Astrocyte of the cerebellum (primary cell): ENCODE measurements around the gene ATP6V0C.

Source experiments
- DNase-seq: peaks from one replicate; pipeline ENCODE4 v3.0.0-alpha.2; 2011; ENCODE audit warnings: low read depth
- H3K4me3 ChIP-seq: 2 replicates; pipeline ENCODE4 v1.5.1; 2011; ENCODE audit warnings: mild to moderate bottlenecking, low read depth, low read length, moderate library complexity
- in situ Hi-C: cut with HindIII; loops from 2 replicates; pipeline ENCODE4 v1.10.0; 2017; ENCODE audit warnings: low sequenced_read_pairs
- TF ChIP-seq, protein P1 (sequence below): IDR thresholded peaks from 2 replicates; pipeline ENCODE4 v1.5.1; 2012; ENCODE audit warnings: low read length, low read depth, moderate library complexity, mild to moderate bottlenecking; ENCODE audit errors: missing control alignments

ATP6V0C gene

DNA sequence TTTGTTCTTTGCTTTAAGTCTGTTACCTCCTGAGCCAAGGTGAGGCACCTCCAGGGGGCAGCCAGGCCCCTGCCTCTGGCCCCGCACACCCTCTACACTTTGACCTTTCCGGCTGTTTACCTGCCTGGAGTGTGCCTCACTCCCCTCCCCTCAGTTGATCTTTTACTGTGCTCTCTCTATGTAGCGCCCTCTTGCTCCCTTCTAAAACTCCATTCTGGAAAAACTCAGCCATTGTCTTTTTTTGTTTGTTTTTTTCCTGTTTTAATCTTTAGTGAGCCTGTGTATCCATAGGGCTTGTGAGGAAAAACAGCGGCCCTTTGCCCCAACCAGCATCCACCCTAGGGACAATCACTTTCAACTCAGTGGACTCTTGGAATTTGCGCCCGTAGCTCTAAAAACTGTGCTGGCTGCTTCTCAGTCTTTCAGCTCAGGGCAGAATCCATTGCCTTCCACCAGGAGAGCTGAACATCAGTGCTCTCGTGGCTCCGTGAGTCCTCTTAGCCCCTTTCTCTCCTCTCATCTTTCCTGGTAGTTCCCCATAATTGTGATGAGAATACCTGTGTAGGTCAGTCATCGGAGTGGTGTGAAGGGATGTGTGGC lies 10.7 kb downstream of the ATP6V0C start:
- TF ChIP-seq, protein P1, sequence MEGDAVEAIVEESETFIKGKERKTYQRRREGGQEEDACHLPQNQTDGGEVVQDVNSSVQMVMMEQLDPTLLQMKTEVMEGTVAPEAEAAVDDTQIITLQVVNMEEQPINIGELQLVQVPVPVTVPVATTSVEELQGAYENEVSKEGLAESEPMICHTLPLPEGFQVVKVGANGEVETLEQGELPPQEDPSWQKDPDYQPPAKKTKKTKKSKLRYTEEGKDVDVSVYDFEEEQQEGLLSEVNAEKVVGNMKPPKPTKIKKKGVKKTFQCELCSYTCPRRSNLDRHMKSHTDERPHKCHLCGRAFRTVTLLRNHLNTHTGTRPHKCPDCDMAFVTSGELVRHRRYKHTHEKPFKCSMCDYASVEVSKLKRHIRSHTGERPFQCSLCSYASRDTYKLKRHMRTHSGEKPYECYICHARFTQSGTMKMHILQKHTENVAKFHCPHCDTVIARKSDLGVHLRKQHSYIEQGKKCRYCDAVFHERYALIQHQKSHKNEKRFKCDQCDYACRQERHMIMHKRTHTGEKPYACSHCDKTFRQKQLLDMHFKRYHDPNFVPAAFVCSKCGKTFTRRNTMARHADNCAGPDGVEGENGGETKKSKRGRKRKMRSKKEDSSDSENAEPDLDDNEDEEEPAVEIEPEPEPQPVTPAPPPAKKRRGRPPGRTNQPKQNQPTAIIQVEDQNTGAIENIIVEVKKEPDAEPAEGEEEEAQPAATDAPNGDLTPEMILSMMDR: no peak
- DNase-seq: no peak
- in situ Hi-C loops: no loop called here
- no peak overlapping the region for H3K4me3 ChIP-seq

DNA sequence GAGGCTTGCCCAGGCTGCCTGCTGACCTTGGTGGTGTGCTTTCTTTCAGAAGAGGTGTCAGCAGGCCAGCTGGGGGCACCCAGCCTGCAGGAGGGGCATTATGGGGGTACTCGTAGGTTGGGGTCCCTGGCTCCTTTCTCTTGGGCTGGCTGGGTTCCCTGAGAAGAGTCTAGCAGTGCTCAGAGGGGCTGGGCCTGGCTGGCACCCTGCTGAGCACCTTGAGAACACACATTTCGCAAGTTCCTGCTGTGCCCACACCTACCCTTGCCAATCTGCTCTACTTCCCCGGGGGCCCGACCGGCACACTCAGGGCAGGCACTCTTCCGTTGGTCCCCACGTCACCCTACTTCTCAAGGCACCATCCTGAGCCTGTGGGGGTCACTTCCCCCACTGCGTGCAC lies 12.4 kb downstream of the ATP6V0C start:
- in situ Hi-C loops: no loop called here
- DNase-seq: no peak
- H3K4me3 ChIP-seq: no peak overlapping the region
- TF ChIP-seq, protein P1: no peak

DNA sequence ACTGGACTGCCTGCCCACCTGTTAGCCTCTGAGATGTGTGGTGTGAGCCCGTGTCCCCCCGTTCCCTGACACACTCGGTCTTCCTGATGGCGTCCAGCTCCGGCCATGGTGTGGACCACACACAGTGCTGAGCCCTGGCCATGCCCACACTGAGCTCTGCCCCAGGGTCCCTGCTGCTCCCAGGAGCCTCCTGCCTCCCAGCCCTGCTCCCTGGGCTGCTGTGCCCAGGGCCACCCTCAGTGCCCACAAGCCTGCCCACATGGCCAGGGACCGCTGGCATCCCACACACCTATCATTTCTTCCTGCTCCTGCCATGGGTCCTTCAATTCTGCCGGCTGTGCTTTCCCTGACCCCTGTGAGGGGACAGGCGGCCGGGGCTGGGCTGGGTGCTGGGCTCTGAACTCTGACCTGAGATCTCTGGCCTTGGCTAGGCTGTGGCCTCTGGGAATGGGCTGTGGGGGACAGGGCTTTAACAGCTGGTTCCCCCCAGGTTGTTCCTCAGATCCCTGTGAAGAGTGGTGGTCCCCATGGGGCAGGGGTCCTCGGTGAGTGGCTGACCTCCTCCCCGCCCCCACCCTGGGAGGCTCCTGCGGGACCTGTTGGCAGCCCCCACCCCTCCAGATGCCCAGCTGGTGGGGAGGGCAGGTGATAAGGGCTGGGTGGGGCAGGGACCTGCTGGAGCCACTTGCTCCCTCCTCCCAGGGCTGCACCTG lies 13.5 kb downstream of the ATP6V0C start:
- H3K4me3 ChIP-seq: no peak overlapping the region
- no peak for DNase-seq
- in situ Hi-C loops: no loop called here
- TF ChIP-seq, protein P1: no peak

DNA sequence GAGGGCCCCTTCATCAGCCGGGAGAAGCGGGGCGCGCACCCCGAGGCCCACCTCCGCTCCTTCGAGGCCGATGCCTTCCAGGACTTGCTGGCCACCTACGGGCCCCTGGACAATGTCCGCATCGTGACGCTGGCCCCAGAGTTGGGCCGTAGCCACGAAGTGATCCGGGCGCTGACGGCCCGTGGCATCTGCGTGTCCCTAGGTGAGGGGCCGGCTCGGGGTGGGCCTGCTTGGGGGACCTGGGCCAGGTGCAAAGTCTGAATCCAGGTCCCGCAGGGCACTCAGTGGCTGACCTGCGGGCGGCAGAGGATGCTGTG lies 14.0 kb downstream of the ATP6V0C start:
- in situ Hi-C loops: no loop called here
- TF ChIP-seq, protein P1: no peak
- H3K4me3 ChIP-seq: no peak overlapping the region
- no peak for DNase-seq

DNA sequence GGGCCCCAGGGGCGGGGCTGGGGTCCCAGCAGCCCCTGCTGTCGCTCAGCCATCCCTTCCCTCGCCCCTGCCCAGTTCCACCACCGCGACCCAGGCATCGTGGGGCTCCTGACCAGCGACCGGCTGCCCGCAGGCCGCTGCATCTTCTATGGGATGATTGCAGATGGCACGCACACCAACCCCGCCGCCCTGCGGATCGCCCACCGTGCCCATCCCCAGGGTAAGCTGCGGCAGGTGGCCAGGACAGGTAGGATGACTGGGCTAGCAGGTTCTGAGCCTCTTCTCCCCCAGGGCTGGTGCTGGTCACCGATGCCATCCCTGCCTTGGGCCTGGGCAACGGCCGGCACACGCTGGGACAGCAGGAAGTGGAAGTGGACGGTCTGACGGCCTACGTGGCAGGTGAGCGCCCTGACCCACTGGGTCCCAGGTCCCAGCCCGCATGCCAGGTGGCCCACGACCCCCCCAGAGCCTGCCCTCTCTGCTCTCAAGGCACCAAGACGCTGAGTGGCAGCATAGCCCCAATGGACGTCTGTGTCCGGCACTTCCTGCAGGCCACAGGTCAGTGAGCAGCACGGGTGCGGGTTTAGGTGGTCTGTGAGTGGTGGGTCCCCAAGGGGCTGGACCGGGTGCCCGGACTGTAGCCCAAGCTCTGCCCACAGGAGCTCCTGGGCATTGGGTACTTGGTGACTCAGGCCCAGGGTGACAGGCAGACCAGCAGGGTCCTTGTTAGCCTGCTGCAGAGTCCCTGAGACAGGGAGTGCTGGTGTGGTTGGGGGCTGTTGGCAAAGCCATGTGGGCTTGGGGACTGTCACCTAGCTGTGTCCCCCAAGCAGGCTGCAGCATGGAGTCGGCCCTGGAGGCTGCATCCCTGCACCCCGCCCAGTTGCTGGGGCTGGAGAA lies 14.7 kb downstream of the ATP6V0C start:
- DNase-seq: no peak
- TF ChIP-seq, protein P1: no peak
- H3K4me3 ChIP-seq: no peak overlapping the region
- in situ Hi-C loops: no loop called here

DNA sequence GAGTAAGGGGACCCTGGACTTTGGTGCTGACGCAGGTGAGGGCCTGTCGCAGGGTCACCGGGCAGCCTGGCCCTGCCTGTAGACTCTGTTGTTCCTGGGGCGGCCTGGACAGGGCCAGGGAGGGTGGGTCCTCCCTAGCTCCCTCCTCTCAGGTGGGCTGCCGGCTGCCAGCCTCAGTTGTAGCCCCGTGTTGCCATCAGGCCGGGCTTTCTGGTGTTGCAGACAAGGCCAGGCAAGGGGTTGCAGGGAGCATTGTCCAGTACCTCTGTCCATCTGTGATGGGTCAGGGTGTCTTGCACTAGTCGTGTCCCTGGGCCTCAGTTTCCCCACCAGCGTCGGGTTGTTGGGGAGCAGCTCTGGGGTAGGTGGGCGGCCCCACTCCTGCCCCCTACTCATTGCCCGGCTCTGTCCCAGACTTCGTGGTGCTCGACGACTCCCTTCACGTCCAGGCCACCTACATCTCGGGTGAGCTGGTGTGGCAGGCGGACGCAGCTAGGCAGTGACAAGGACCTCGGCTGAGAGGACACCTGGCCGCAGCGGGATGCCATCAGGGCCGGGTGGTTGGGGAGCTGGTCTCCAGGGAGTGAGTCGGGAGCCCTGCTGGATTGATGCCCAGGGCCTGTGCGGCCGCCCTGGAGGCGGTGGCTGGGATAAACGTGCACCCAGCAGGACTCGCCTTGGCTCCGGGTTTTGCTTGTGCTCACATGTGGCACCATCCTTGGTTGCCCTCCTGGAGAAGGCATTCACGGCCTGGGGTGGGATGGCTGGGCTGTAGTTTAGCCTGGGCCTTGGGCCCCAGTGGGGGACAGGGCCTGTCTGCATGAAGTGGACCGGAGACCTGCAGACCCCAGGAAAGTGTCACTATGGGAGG lies 15.5 kb downstream of the ATP6V0C start:
- TF ChIP-seq, protein P1: no peak
- H3K4me3 ChIP-seq: no peak overlapping the region
- DNase-seq: no peak
- in situ Hi-C loops: no loop called here
